HepG2 (cell line): Measurements from ENCODE around the gene DNASE1. TPM values are rescaled to one million over a fixed set of nuclear protein-coding genes. Genes with fewer than 3 reads are reported as not detected.
A peak's percentile ranks its signal among the peaks of the same experiment; 100 is the strongest.

Experiments used
- CSRNP1 ChIP-seq: sonication (generic); formaldehyde crosslinking; IDR thresholded peaks from 2 replicates; pipeline ENCODE4 v1.8.1; 2023; ENCODE audit warnings: mild to moderate bottlenecking, missing genetic modification reagents
- E2F2 ChIP-seq: sonication (generic); formaldehyde crosslinking; IDR thresholded peaks from 2 replicates; pipeline ENCODE4 v1.4.0; 2020; ENCODE audit warnings: missing genetic modification reagents, borderline replicate concordance
- EP300 ChIP-seq, 3 experiments: sonication (generic) in 1 of 3; formaldehyde crosslinking in 1 of 3; IDR thresholded peaks; 2 replicates each; pipeline versions ENCODE4 v1.5.1 to v1.6.1; 2011 to 2020; ENCODE audit warnings: low read depth in 2 of 3, low read length in 2 of 3, borderline replicate concordance in 1 of 3, improper control_type of control experiment in 1 of 3, mild to moderate bottlenecking in 1 of 3, missing genetic modification reagents in 1 of 3, moderate library complexity in 1 of 3
- GATAD2A ChIP-seq: IDR thresholded peaks from 2 replicates; pipeline ENCODE4 v1.6.1; 2016
- HDAC6 ChIP-seq: fragments of 200-600 bp; sonication (generic); IDR thresholded peaks from 2 replicates; pipeline ENCODE4 v1.7.0; 2017; ENCODE audit warnings: mild to moderate bottlenecking, antibody characterized with exemption, low read length, low read depth
- KDM1A ChIP-seq: IDR thresholded peaks from 2 replicates; pipeline ENCODE4 v1.6.1; 2016; ENCODE audit warnings: missing compliant biosample characterization
- MAFK ChIP-seq, 2 experiments: IDR thresholded peaks in 1 of 2; conservative IDR thresholded peaks in 1 of 2; 2 replicates each; pipeline ENCODE4 v1.6.1; 2011; ENCODE audit warnings: improper control_type of control experiment in 2 of 2, low read length in 2 of 2
- MED8 ChIP-seq: sonication (generic); formaldehyde crosslinking; IDR thresholded peaks from 2 replicates; pipeline ENCODE4 v1.8.1; 2023; ENCODE audit warnings: mild to moderate bottlenecking, missing genetic modification reagents; ENCODE audit not compliant: insufficient replicate concordance
- NFE2L1 ChIP-seq: sonication (generic); formaldehyde crosslinking; IDR thresholded peaks from 2 replicates; pipeline ENCODE4 v1.4.0; 2020; ENCODE audit warnings: missing genetic modification reagents, mild to moderate bottlenecking, borderline replicate concordance
- PHB2 ChIP-seq: fragments of 450-650 bp; IDR thresholded peaks from 2 replicates; pipeline ENCODE4 v1.6.1; 2018; ENCODE audit not compliant: partially characterized antibody
- PTBP1 ChIP-seq: fragments of 200-400 bp; formaldehyde crosslinking; IDR thresholded peaks from 2 replicates; pipeline ENCODE4 v1.6.1; 2018; ENCODE audit warnings: low read length, low read depth; ENCODE audit not compliant: poor library complexity, severe bottlenecking
- RARG ChIP-seq: sonication (generic); formaldehyde crosslinking; IDR thresholded peaks from 2 replicates; pipeline ENCODE4 v1.4.0; 2020; ENCODE audit warnings: low read depth, mild to moderate bottlenecking, missing genetic modification reagents
- SRSF4 ChIP-seq: fragments of 200-400 bp; formaldehyde crosslinking; IDR thresholded peaks from one replicate; pipeline ENCODE4 v1.6.1; 2018; ENCODE audit warnings: mild to moderate bottlenecking, low read depth, low read length, moderate library complexity; ENCODE audit not compliant: poor library complexity, severe bottlenecking
- SYNCRIP ChIP-seq: fragments of 200-400 bp; formaldehyde crosslinking; IDR thresholded peaks from 2 replicates; pipeline ENCODE4 v1.6.1; 2018; ENCODE audit warnings: mild to moderate bottlenecking, low read depth, low read length; ENCODE audit not compliant: insufficient read depth
- TRIM24 ChIP-seq: sonication (generic); formaldehyde crosslinking; IDR thresholded peaks from 2 replicates; pipeline ENCODE4 v1.8.0; 2022; ENCODE audit warnings: mild to moderate bottlenecking, missing genetic modification reagents
- ZBTB44 ChIP-seq: sonication (generic); formaldehyde crosslinking; IDR thresholded peaks from 2 replicates; pipeline ENCODE4 v1.4.0; 2020; ENCODE audit warnings: missing genetic modification reagents
- ZNF143 ChIP-seq: sonication (generic); formaldehyde crosslinking; IDR thresholded peaks from 2 replicates; pipeline ENCODE4 v1.4.0; 2020; ENCODE audit warnings: missing genetic modification reagents
- ZNF234 ChIP-seq: sonication (generic); formaldehyde crosslinking; conservative IDR thresholded peaks from 2 replicates; pipeline ENCODE4 v1.5.1; 2020; ENCODE audit warnings: mild to moderate bottlenecking, missing genetic modification reagents
- ZNF430 ChIP-seq: sonication (generic); formaldehyde crosslinking; IDR thresholded peaks from 2 replicates; pipeline ENCODE4 v1.9.0; 2021; ENCODE audit warnings: mild to moderate bottlenecking, missing genetic modification reagents
- ZNF451 ChIP-seq: sonication (generic); formaldehyde crosslinking; IDR thresholded peaks from 2 replicates; pipeline ENCODE4 v1.5.0; 2020; ENCODE audit warnings: mild to moderate bottlenecking, missing genetic modification reagents
- ZNF558 ChIP-seq: sonication (generic); formaldehyde crosslinking; IDR thresholded peaks from 2 replicates; pipeline ENCODE4 v1.9.0; 2022; ENCODE audit warnings: mild to moderate bottlenecking, missing genetic modification reagents, borderline replicate concordance
- ZNF772 ChIP-seq: sonication (generic); formaldehyde crosslinking; IDR thresholded peaks from 2 replicates; pipeline ENCODE4 v1.5.0; 2020; ENCODE audit warnings: mild to moderate bottlenecking, missing genetic modification reagents
- ZNF878 ChIP-seq: sonication (generic); formaldehyde crosslinking; IDR thresholded peaks from 2 replicates; pipeline ENCODE4 v1.8.1; 2023; ENCODE audit warnings: mild to moderate bottlenecking, missing genetic modification reagents, moderate library complexity
- polyA plus RNA-seq, 8 experiments: library from polyadenylated mRNA; depleted of rRNA in 3 of 8; stranded (reverse) in 7 of 8; unstranded in 1 of 8; fragments of >200 nt; fragmentation: Illumina TruSeq in 4 of 8; extraction: Trizol in 4 of 8; gene quantifications; 2 replicates each; pipeline versions ENCODE4 v1.2.1 to v1.2.3, GENCODE V29; 2011 to 2016; ENCODE audit warnings: low read depth in 4 of 8, missing spikeins in 1 of 8, mixed read lengths in 1 of 8; ENCODE audit not compliant: insufficient read depth in 1 of 8
- total RNA-seq, 5 experiments: library from RNA; depleted of rRNA; stranded (reverse); fragments of >200 nt; fragmentation: Illumina TruSeq; extraction: Trizol; gene quantifications; 2 replicates each; pipeline ENCODE4 v1.2.3, GENCODE V29; 2016; ENCODE audit warnings: low read depth in 1 of 5
- TF ChIP-seq, protein P1 (sequence below): sonication (generic); formaldehyde crosslinking; IDR thresholded peaks from 2 replicates; pipeline ENCODE4 v1.5.0; 2020; ENCODE audit warnings: missing genetic modification reagents

The DNASE1 gene
- total and polyA plus RNA-seq, 2 of the 13 experiments (the other 11 are each of a cell fraction or from before 2014, with no cell fraction given), result 7.1 to 11.1 TPM

DNA sequence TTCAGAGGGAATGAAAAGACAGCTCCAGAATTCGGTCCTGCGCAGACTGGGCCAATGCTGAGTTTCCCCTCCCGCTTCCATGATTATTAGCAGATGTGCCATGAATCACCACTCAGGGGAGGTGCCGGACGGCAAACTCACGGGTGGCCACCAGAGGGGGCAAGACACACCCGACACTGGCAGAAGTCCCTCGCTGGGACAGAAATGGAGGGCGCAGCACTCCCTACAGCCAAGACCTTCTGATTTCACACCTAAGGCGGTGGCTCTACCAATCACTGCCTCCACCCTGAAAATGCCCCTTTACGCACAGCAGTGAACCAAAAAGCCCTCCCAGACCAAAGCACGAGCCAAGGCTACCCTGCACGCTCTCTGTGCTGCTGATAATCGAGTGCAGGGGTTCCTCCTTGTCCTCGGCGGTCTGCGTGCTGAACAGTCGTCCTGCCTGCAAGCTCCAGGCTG, 36.0 kb downstream of the DNASE1 start (continued):
- no peak for TF ChIP-seq MED8 (CRISPR knock-in tag)
- no peak for TF ChIP-seq SRSF4
- no peak for TF ChIP-seq ZNF558 (CRISPR knock-in tag)
- TF ChIP-seq PHB2, result no peak
- no peak for TF ChIP-seq ZNF143 (CRISPR knock-in tag)
- no peak for TF ChIP-seq NFE2L1 (CRISPR knock-in tag)
- TF ChIP-seq ZNF451, result no peak
- no peak for TF ChIP-seq KDM1A
- TF ChIP-seq HDAC6, result no peak
- TF ChIP-seq E2F2 (CRISPR knock-in tag), result no peak
- TF ChIP-seq ZNF772 (CRISPR knock-in tag), result no peak
- TF ChIP-seq, protein P1, sequence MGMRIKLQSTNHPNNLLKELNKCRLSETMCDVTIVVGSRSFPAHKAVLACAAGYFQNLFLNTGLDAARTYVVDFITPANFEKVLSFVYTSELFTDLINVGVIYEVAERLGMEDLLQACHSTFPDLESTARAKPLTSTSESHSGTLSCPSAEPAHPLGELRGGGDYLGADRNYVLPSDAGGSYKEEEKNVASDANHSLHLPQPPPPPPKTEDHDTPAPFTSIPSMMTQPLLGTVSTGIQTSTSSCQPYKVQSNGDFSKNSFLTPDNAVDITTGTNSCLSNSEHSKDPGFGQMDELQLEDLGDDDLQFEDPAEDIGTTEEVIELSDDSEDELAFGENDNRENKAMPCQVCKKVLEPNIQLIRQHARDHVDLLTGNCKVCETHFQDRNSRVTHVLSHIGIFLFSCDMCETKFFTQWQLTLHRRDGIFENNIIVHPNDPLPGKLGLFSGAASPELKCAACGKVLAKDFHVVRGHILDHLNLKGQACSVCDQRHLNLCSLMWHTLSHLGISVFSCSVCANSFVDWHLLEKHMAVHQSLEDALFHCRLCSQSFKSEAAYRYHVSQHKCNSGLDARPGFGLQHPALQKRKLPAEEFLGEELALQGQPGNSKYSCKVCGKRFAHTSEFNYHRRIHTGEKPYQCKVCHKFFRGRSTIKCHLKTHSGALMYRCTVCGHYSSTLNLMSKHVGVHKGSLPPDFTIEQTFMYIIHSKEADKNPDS (CRISPR knock-in tag), result no peak
- no peak for TF ChIP-seq TRIM24 (CRISPR knock-in tag)
- 0 out of 2 replicates have a peak, but pooled peaks have one; percentile 35 for TF ChIP-seq ZNF430 (CRISPR knock-in tag)
- no peak for TF ChIP-seq ZNF878 (CRISPR knock-in tag)
- TF ChIP-seq CSRNP1 (CRISPR knock-in tag), result no peak
- TF ChIP-seq ZBTB44 (CRISPR knock-in tag), result no peak
- 0 out of 4 replicates have a peak, but pooled peaks of 1 of the 2 experiments have one; percentile 1 for TF ChIP-seq MAFK (conservative IDR thresholded peaks at IDR 0.05 in 1 of 2, IDR thresholded peaks at IDR 0.05 in 1 of 2; ENCODE audit: low read length in 2 of 2)
- no peak for TF ChIP-seq SYNCRIP
- peak; percentile 43; the same call in 1 of the 2 replicates for TF ChIP-seq GATAD2A
- no peak for TF ChIP-seq PTBP1
- TF ChIP-seq EP300 (IDR thresholded peaks at IDR 0.05; ENCODE audit: low read depth in 2 of 2, low read length in 2 of 2), result no peak
- no peak for TF ChIP-seq EP300 (CRISPR knock-in tag; IDR thresholded peaks at IDR 0.05; ENCODE audit: borderline replicate concordance)
- TF ChIP-seq ZNF234 (CRISPR knock-in tag), result no peak
- no peak for TF ChIP-seq RARG (CRISPR knock-in tag)
